ENCODE measurements around the gene SFRP5.
A peak's percentile ranks its signal among the peaks of the same experiment; 100 is the strongest.

DNA sequence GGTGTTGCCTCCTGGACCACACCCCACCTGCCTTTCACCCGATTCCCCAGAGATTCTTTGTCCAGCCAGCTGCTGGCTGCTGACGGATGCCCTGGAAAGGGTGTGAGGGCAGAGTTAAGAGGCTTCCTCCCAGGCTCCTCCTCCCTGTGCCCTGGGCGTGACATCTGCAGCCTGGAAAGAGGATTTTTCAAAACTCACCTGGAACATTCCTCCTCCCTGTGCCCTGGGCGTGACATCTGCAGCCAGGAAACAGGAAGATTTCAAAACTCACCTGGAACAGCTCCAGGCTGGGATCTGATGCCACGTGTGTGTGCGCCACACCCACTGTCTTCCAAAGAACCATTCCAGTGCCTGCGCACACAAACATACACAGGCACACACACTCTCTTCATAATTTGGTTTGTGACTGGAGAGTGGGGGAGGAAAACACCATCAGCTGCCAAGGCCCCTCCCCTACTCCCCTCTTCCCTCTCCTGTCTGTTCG lies 53.1 kb downstream of the SFRP5 start:
- TF ChIP-seq, protein P1, sequence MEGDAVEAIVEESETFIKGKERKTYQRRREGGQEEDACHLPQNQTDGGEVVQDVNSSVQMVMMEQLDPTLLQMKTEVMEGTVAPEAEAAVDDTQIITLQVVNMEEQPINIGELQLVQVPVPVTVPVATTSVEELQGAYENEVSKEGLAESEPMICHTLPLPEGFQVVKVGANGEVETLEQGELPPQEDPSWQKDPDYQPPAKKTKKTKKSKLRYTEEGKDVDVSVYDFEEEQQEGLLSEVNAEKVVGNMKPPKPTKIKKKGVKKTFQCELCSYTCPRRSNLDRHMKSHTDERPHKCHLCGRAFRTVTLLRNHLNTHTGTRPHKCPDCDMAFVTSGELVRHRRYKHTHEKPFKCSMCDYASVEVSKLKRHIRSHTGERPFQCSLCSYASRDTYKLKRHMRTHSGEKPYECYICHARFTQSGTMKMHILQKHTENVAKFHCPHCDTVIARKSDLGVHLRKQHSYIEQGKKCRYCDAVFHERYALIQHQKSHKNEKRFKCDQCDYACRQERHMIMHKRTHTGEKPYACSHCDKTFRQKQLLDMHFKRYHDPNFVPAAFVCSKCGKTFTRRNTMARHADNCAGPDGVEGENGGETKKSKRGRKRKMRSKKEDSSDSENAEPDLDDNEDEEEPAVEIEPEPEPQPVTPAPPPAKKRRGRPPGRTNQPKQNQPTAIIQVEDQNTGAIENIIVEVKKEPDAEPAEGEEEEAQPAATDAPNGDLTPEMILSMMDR (IDR thresholded peaks at IDR 0.05), result no peak
- TF ChIP-seq POLR2AphosphoS5 (IDR thresholded peaks at IDR 0.05) (peak in 3 of 4 donors; percentile 25 to 38 (median 30)), EP300 (IDR thresholded peaks at IDR 0.05) (no peak)

All from sigmoid colon (tissue), 4 donors.